ENCODE results near the gene C17orf75.

GRCh38 chr17:32281011-32281451 is 60.9 kb downstream of the C17orf75 start:
- TF ChIP-seq CTCF (IDR thresholded peaks at IDR 0.05; ENCODE audit: low read depth, low read length) (no peak), MYC (IDR thresholded peaks at IDR 0.05; ENCODE audit: low read depth, low read length) (no peak)
